ENCODE results near the gene ZMPSTE24. TPM values are rescaled to one million over a fixed set of nuclear protein-coding genes. Genes with fewer than 3 reads are reported as not detected.
"Not testable (repeated sequence)": the region's sequence is repeated elsewhere in the genome, so short reads cannot be mapped to it uniquely, and the experiment has no call there.

Gene ZMPSTE24
- total RNA-seq, 1 experiment from 2014 or later = 65.4 TPM

DNA sequence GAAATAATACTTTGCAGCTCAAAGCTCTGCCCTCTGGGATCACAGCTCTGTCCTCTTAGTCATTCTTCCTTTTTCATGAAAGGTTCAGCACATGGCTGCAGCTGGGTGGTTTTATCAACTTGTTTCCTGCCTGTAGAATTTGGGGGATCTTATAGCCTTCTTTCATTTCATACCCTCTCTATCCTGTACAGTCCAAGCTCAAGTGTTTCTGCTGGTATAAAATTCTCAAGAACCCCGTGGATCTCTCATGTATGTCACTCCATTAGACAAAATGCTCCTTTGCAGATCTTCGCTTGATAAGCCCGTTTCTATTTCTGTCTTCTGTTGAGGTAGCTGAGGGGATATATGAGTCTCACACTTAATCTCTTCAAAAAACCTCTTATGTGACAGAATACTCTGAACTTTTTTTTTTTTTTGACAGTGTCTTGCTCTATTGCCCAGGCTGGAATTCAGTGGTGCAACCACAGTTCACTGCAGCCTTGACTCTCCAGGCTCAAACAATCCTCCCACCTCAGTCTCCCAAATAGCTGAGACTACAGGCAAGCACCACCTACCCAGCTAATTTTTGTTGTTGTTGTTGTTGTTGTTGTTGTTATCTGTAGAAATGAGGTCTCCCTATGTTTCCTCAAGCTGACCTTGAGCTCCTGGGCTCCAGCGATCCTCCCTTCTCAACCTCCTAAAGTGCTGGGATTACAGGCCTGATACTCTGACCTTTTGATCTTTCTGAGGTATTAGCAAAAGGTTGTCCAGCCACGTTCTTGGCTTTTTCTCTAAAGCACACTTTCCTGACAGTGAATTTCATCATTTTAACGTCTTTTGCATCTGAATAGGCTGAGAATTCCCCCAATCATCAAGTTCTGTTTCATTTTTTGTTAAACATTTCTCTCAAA lies 83.7 kb downstream of the ZMPSTE24 start:
- ATAC-seq = no peak
- no peak overlapping the region for H3K27ac ChIP-seq (ENCODE audit: low read length)
- intact Hi-C loops (cut with micrococcal nuclease; ENCODE audit: unreplicated experiment) = loop anchor here (10.0 kb wide), 1 partner anchor 63 kb away; no protein-coding TSS in a partner anchor
- no peak for DNase-seq (ENCODE audit: low read depth, low spot score)
- H3K4me1 ChIP-seq (ENCODE audit: control insufficient read depth, insufficient read depth, low read length) = peaks cover 3% of the 10 kb centered on the region; the same call in 1 of the 2 replicates
- no peaks in the 10 kb centered on the region for H3K9me3 ChIP-seq (ENCODE audit: control insufficient read depth, insufficient read depth, low read depth, low read length)
- H3K4me3 ChIP-seq (ENCODE audit: low read depth in 2 of 2, low read length in 2 of 2) = no peak overlapping the region
- no TSS peak for BruUV-seq (replicated peaks)
- H3K36me3 ChIP-seq (ENCODE audit: control insufficient read depth, insufficient read depth, low read length) = no peaks in the 10 kb centered on the region
- no peaks in the 10 kb centered on the region for H3K27me3 ChIP-seq (ENCODE audit: control insufficient read depth, insufficient read depth, low read length)
- TF ChIP-seq, protein P1, sequence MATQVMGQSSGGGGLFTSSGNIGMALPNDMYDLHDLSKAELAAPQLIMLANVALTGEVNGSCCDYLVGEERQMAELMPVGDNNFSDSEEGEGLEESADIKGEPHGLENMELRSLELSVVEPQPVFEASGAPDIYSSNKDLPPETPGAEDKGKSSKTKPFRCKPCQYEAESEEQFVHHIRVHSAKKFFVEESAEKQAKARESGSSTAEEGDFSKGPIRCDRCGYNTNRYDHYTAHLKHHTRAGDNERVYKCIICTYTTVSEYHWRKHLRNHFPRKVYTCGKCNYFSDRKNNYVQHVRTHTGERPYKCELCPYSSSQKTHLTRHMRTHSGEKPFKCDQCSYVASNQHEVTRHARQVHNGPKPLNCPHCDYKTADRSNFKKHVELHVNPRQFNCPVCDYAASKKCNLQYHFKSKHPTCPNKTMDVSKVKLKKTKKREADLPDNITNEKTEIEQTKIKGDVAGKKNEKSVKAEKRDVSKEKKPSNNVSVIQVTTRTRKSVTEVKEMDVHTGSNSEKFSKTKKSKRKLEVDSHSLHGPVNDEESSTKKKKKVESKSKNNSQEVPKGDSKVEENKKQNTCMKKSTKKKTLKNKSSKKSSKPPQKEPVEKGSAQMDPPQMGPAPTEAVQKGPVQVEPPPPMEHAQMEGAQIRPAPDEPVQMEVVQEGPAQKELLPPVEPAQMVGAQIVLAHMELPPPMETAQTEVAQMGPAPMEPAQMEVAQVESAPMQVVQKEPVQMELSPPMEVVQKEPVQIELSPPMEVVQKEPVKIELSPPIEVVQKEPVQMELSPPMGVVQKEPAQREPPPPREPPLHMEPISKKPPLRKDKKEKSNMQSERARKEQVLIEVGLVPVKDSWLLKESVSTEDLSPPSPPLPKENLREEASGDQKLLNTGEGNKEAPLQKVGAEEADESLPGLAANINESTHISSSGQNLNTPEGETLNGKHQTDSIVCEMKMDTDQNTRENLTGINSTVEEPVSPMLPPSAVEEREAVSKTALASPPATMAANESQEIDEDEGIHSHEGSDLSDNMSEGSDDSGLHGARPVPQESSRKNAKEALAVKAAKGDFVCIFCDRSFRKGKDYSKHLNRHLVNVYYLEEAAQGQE (IDR thresholded peaks at IDR 0.05; ENCODE audit: insufficient read depth in 1 of 2, low read depth in 2 of 2, low read length in 1 of 2) = no peak
- TF ChIP-seq POLR2AphosphoS5 (IDR thresholded peaks at IDR 0.05; ENCODE audit: low read depth, low read length) (no peak), SIN3A (IDR thresholded peaks at IDR 0.05; ENCODE audit: borderline replicate concordance, insufficient read depth, low read depth, low read length) (no peak), TCF7L2 (IDR thresholded peaks at IDR 0.05; ENCODE audit: low read depth, low read length) (no peak)
- TF ChIP-seq, protein P2, sequence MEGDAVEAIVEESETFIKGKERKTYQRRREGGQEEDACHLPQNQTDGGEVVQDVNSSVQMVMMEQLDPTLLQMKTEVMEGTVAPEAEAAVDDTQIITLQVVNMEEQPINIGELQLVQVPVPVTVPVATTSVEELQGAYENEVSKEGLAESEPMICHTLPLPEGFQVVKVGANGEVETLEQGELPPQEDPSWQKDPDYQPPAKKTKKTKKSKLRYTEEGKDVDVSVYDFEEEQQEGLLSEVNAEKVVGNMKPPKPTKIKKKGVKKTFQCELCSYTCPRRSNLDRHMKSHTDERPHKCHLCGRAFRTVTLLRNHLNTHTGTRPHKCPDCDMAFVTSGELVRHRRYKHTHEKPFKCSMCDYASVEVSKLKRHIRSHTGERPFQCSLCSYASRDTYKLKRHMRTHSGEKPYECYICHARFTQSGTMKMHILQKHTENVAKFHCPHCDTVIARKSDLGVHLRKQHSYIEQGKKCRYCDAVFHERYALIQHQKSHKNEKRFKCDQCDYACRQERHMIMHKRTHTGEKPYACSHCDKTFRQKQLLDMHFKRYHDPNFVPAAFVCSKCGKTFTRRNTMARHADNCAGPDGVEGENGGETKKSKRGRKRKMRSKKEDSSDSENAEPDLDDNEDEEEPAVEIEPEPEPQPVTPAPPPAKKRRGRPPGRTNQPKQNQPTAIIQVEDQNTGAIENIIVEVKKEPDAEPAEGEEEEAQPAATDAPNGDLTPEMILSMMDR (IDR thresholded peaks at IDR 0.05) = no peak
- ChIA-PET CTCF (no interaction called here), POLR2A (interaction anchor here (0.5 kb wide), 1 partner anchor 74 kb away, joined by 4 read pairs; no protein-coding TSS in a partner anchor)
- in situ Hi-C loops (cut with HindIII; ENCODE audit: low pct_unique_long_range_greater_than_20kb, low sequenced_read_pairs) = no loop called here

DNA sequence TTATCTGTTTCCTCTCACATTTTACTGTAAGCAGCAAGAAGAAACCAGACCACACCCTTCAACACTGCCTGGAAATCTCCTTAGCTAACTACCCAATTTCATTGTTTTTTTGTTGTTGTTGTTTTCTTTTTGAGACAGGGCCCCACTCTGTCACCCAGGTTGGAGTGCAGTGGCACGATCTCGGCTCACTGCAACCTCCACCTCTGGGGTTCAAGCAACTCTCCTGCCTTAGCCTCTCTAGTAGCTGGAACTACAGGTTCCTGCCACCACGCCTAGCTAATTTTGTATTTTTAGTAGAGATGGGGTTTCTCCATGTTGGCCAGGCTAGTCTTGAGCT lies 84.3 kb downstream of the ZMPSTE24 start:
- DNase-seq (ENCODE audit: low read depth, low spot score); BruUV-seq (replicated peaks); H3K36me3 ChIP-seq (ENCODE audit: control insufficient read depth, insufficient read depth, low read length); ATAC-seq; H3K9me3 ChIP-seq (ENCODE audit: control insufficient read depth, insufficient read depth, low read depth, low read length); H3K4me1 ChIP-seq (ENCODE audit: control insufficient read depth, insufficient read depth, low read length); CTCF ChIA-PET; in situ Hi-C loops (cut with HindIII; ENCODE audit: low pct_unique_long_range_greater_than_20kb, low sequenced_read_pairs); H3K27me3 ChIP-seq (ENCODE audit: control insufficient read depth, insufficient read depth, low read length); H3K4me3 ChIP-seq (ENCODE audit: low read depth in 2 of 2, low read length in 2 of 2); H3K27ac ChIP-seq (ENCODE audit: low read length): not testable (repeated sequence)
- POLR2A ChIA-PET = interaction anchor here (0.5 kb wide), 1 partner anchor 74 kb away, joined by 4 read pairs; no protein-coding TSS in a partner anchor
- intact Hi-C loops (cut with micrococcal nuclease; ENCODE audit: unreplicated experiment) = loop anchor here (10.0 kb wide), 1 partner anchor 62 kb away; no protein-coding TSS in a partner anchor

Other genes with a start within 250 kb of the ZMPSTE24 start
- gene CAP1, start 217.5 kb upstream of the ZMPSTE24 start, total RNA-seq (2021; ENCODE audit: unreplicated experiment) = 463 TPM
- 158 TPM for gene PPT1, start 161.0 kb upstream of the ZMPSTE24 start, total RNA-seq (2021; ENCODE audit: unreplicated experiment)
- 15.7 TPM for gene RLF, start 96.8 kb upstream of the ZMPSTE24 start, total RNA-seq (2021; ENCODE audit: unreplicated experiment)
- gene TMCO2, start 10.3 kb upstream of the ZMPSTE24 start, total RNA-seq (2021; ENCODE audit: unreplicated experiment) = not detected
- 2.9 TPM for gene COL9A2, start 59.0 kb downstream of the ZMPSTE24 start, total RNA-seq (2021; ENCODE audit: unreplicated experiment)
- 21.5 TPM for gene SMAP2, start 115.5 kb downstream of the ZMPSTE24 start, total RNA-seq (2021; ENCODE audit: unreplicated experiment)
- 11.6 TPM for gene ZFP69B, start 192.2 kb downstream of the ZMPSTE24 start, total RNA-seq (2021; ENCODE audit: unreplicated experiment)
- 6.4 TPM for gene ZFP69, start 219.1 kb downstream of the ZMPSTE24 start, total RNA-seq (2021; ENCODE audit: unreplicated experiment)